Esophagus mucosa (tissue), 1 donor: ENCODE results near the gene PTPRN2. TPM values are rescaled to one million over a fixed set of nuclear protein-coding genes. Genes with fewer than 3 reads are reported as not detected.
"Not testable (repeated sequence)": the region's sequence is repeated elsewhere in the genome, so short reads cannot be mapped to it uniquely, and the experiment has no call there.

Experiments used
- ATAC-seq: fragments of 200-7000 bp; cut with Tn5 transposase; one replicate; pipeline ENCODE4 v1.9.1; 2020
- total RNA-seq: library from RNA; stranded (reverse); gene quantifications from one replicate; pipeline ENCODE4 v1.2.4, GENCODE V29; 2023
- donor health status: DM: yes; HTN: yes; CAD: no.

Gene PTPRN2
- total RNA-seq, 1 donor from 2014 or later = 0.44 TPM

DNA sequence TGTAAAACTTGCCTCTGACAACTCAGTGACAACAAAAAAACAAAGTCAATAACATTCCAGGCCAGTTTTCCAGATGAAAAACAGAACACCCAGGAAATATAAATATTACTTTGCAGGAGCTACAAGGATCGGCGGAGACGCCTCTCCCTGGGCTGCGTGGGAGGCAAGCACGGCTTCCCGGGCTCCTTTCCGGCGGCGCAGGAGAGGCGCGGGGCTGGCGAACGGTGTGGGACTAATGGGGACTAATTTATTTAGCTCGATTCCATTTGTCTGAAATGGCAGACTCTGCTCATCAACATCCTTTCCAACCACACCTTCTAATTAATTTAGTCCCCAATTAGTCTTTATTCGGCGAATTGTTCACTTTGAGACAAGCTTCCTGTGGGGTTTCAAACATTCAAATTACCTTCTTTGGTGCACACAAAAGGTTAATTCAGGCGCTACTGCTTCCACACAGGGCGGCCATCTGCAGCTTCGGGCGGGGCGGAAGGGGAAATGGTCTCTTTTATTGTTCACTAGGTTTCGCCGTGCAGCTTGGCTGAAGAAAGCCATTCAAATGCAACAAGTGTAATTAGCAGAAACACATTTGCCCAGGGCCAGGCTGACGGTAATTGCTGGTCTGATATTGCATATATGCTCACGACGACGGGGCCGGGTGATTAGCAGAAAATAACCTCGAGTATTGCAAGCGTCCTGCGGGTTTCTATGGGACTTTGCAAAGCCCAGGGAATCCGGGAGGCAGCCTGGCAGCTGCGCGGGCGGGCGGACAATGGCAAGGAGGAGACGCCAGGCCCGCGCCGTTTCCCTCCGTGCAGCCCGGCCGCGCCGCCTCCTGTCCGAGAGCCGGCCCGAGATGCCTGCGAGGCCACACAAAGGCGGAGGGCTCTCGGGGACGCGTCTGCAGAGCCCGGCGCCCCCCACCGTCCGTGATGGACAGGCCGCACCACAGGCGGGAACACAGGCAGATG lies 270.1 kb downstream of the PTPRN2 start:
- no peak for ATAC-seq

GRCh38 chr7:158316466-158317031 lies 271.1 kb downstream of the PTPRN2 start:
- no peak for ATAC-seq

DNA sequence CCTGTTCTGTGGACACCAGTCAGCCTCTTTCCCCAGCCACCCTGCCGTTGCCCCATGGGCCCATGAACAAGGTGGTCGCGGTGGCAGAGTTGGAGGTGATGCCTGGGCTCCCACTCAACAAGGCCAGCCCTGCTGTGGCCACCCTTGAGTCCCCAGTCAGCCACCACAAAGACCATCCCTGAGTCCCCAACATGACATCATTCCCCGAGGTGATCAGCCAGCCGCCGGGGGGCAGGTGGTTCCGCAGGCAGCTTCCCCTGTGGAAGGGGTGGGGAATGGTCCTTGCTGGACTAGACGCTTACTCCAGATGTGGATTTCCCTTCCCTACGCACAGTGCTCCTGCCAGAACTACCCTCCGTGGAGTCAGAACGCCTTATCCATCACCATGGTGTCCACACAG lies 271.7 kb downstream of the PTPRN2 start:
- ATAC-seq = no peak

- no peak for ATAC-seq
Observed at GRCh38 chr7:158315326-158315725, 272.3 kb downstream of the PTPRN2 start.

DNA sequence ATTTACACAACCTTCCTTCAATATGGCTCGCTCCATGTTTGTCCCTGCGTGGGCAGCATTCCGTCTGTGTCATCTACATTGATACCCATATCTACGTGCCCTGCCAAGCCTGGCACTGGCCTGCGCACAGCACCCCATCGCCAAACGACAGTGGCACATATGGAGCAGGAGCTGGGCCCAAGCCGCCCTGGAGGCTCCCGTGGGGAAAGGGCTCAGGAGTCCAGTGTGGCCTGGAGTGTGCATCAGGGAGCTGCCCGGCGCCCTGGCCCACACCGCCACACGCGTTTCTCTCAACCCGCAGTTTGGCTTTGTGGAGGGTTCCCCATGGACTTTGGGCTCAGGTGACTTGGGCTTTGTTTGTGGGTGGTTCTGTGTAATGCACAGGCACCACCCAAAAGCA lies 273.2 kb downstream of the PTPRN2 start:
- ATAC-seq = no peak

DNA sequence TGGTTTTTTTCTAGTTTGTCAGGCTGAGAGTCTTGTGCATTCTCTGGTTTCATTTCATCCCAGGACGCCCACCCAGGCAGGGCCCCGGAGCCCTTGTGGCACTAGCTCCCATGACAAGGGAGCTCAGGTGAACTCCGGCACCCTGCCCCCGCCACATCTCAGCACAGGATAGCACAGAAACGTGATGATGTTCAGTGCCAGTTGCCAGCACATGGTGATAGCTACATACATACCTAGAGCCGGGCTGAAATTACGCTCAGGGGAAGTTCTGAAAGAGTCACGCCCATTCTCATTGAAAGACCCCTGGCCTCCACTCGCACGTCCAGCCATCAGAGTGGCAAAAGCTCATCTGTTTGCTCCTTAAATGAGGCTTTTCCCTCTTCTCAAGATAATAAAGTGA lies 273.7 kb downstream of the PTPRN2 start:
- ATAC-seq = no peak

- no peak for ATAC-seq
Observed at GRCh38 chr7:158312789-158313188, 274.8 kb downstream of the PTPRN2 start.

DNA sequence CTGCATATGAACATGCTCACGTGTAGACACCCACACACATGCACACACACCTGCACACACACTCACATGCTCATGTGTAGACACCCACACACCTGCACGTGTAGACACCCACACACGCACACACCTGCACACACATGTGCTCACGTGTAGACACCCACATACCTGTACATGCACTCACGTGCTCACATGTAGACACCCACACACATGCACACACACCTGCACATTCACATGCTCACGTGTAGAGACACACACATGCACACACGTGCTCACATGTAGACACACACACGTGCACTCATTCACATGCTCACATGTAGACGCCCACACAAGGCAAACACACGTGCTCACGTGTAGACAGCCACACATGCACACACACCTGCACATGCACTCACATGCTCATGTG lies 275.8 kb downstream of the PTPRN2 start:
- no peak for ATAC-seq

DNA sequence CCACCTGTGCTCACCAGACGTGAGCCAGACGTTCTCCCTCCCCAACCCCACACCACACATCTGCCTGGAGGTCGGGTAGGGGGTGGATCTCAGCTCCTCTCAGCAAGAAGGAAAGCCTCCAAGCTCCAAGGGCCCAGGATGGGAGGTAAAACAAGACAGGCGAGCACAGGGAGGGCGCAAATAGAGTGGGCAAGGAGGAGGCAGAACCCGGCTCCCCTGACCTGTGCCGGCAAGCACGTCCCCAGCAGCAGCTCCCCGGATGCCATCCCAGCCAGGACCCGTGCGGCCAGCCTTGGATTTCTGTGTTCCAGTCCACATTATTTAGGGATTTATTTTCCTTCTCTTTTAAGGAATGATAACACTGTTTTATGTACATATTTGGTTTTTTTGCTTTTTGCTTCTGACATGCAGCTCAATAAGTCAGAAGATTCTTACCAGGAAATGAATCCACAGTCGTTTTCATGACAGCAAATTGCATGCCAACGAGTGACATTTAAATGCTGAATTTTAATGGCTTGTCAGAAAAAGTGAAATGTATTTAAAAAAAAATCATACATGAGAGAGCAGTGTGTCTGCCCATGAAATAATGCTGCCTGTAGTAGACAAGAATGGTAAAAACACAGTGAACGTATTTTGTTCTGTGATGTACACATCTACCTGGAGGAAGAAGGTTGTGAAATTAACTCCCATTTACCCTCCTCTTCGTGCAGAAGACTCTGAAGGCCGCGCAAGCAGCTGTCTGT lies 276.5 kb downstream of the PTPRN2 start:
- no peak for ATAC-seq

DNA sequence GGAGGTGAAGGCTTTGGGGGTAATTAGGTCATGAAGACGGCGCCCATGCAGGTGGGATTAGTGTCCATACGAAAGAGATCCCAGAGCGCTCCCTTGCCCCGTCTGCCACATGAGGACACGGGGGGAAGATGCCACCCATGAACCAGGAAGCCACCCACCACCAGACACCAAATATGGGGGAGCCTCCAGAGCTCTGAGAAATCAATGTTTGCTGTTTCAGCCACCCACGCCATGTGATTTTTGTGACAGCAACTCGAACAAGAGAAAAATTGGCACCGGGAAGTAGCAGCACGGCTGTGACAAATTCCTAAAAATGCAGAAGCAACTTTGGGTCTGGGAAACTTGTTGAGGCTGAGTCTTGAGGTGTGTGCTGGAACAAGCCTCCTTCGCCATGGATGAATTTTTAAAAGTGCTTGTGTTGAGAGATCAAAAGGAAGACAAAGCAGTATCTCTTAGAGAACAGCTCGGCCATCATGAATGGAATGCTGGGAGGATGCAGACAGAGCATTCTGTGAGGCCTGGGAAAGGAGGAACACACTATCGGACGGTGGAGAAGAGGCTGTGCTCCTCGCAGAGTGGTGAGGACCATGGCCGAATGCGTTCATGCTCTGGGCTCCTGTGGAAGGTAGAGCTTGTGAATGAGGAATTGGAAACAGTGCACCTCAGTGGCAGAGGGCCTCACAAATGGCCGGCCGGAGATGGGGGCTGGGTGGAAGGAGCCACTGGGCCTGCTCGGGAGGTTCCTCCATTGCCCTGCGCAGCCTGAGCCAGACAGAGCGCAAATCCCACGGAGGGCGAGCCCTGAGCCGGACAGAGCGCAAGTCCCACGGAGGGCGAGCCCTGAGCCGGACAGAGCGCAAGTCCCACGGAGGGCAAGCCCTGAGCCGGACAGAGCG lies 277.5 kb downstream of the PTPRN2 start:
- ATAC-seq = no peak

DNA sequence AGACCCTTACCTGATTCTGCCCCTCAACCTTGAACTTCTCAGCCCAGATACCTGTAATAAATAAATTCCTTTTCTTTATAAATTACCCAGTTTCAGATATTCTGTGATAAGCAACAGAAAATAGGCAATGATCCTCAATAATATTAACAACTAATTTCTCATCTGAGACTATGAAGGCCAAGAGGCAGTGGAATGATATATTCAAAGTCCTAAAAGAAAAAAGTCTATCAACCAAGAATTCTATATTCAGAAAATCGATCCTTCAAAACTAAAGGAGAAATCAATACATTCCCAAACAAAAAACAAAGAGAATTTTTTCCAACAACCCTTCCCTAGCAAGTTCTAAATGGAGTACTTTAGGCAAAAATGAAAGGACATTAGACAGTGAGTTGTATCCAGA lies 279.6 kb downstream of the PTPRN2 start:
- no peak for ATAC-seq

DNA sequence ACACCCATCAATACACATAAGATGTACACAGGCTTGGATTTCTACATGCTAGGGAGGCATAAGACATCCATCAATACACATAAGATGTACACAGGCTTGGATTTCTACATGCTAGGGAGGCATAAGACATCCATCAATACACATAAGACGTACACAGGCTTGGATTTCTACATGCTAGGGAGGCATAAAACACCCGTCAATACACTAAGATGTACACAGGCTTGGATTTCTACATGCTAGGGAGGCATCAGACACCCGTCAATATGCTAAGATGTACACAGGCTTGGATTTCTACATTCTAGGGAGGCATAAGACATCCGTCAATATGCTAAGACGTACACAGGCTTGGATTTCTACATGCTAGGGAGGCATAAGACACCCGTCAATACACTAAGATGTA lies 283.6 kb downstream of the PTPRN2 start:
- not testable (repeated sequence) for ATAC-seq

- no peak for ATAC-seq
Observed at GRCh38 chr7:158303121-158303520, 284.5 kb downstream of the PTPRN2 start.

- ATAC-seq = no peak
Observed at GRCh38 chr7:158302274-158303070, 285.2 kb downstream of the PTPRN2 start.

GRCh38 chr7:158301207-158301606 lies 286.4 kb downstream of the PTPRN2 start:
- no peak for ATAC-seq

DNA sequence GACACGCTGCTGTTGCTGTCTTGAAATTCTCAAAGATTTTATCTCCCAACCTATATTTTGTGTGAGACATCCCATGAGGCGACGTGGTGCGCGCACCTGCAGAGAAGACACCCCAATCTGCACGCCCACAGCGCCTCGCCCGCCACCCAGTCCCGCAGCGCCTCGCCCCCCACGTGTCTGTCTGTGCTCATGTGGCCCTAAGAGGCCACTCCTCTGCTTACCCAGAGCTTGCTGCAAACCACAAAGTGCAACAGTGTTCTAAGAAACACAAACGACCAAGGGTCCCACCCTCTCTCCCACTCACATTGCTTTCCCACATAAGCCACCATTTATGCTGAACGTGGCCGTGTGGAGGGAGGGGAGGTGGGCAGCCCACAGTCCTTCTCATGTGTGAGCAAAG lies 287.2 kb downstream of the PTPRN2 start:
- no peak for ATAC-seq

DNA sequence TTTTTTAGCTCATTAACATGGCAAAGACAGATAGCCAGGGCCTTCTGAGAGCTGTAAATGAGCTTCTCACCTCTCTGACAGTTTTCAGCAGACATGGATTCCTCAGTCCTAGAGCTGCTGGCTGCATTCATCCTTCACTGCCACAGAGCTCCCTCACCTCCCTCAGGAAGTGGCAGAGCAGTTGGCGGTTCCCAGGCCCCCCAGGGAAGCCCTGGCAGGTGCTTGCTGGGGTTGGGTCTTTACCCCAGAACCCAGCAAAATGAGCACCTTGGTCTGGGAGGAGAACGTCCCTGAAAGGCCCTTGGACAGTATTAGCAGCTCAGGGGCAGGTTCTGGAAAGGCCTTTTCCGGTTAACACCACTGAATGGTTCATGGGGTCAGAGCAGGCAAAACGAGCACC lies 288.0 kb downstream of the PTPRN2 start:
- ATAC-seq = no peak

GRCh38 chr7:158296798-158297104 lies 290.9 kb downstream of the PTPRN2 start:
- no peak for ATAC-seq

- no peak for ATAC-seq
Observed at GRCh38 chr7:158295966-158296797, 291.4 kb downstream of the PTPRN2 start.

GRCh38 chr7:158294468-158295215 lies 293.0 kb downstream of the PTPRN2 start:
- ATAC-seq = not testable (repeated sequence)
